Activated B cell treated with CpG ODN at 0.5 μM for 24 hours (primary cell): ENCODE data around the gene SIPA1L3. TPM values are rescaled to one million over a fixed set of nuclear protein-coding genes. Genes with fewer than 3 reads are reported as not detected.
"Not testable (repeated sequence)": the region's sequence is repeated elsewhere in the genome, so short reads cannot be mapped to it uniquely, and the experiment has no call there.

ENCODE experiments used
- ATAC-seq: fragments of 200-7000 bp; cut with Tn5 transposase; one replicate; pipeline ENCODE4 v1.10.0; 2021; ENCODE audit warnings: low read depth, mild to moderate bottlenecking, moderate library complexity
- CTCF ChIA-PET: fragments of 350-600 bp; sonication (Branson Sonifier 250); formaldehyde crosslinking; loops from one replicate; lab custom pipeline; 2021; ENCODE audit warnings: antibody characterized with exemption; lab: Charles Lee
- POLR2A ChIA-PET: fragments of 350-600 bp; sonication (Branson Sonifier 250); formaldehyde crosslinking; loops from one replicate; lab custom pipeline; 2021; ENCODE audit warnings: antibody characterized with exemption; lab: Charles Lee
- DNase-seq: peaks from one replicate; pipeline ENCODE4 v3.0.0; 2022
- H3K27ac Mint-ChIP-seq: one replicate; pipeline ENCODE4 v1.8.0; 2020; ENCODE audit warnings: mixed read lengths
- H3K27me3 Mint-ChIP-seq: one replicate; pipeline ENCODE4 v1.8.0; 2021; ENCODE audit warnings: mixed read lengths
- H3K36me3 Mint-ChIP-seq: one replicate; pipeline ENCODE4 v1.8.0; 2021; ENCODE audit warnings: low read depth, mixed read lengths
- H3K4me1 Mint-ChIP-seq: one replicate; pipeline ENCODE4 v1.8.0; 2021; ENCODE audit warnings: mixed read lengths
- H3K4me3 Mint-ChIP-seq: one replicate; pipeline ENCODE4 v1.8.0; 2020; ENCODE audit warnings: mild to moderate bottlenecking, mixed read lengths
- H3K9me3 Mint-ChIP-seq: one replicate; pipeline ENCODE4 v1.8.0; 2020; ENCODE audit warnings: mixed read lengths
- CTCF ChIP-seq: fragments of 200-600 bp; IDR thresholded peaks from one replicate; pipeline ENCODE4 v1.8.0; 2022; ENCODE audit warnings: antibody characterized with exemption, mild to moderate bottlenecking
- intact Hi-C: fragments of 100-400 bp; cut with micrococcal nuclease; formaldehyde crosslinking; loops from one replicate; pipeline ENCODE4 v1.15.1; 2024
- total RNA-seq: library from RNA; stranded (reverse); gene quantifications from 2 replicates; pipeline ENCODE4 v1.2.3, GENCODE V29; 2022

Gene SIPA1L3
- total RNA-seq, 1 donor from 2014 or later, result 145 TPM

- POLR2A ChIA-PET, result no interaction called here
- peaks cover 44% of the 10 kb centered on the region for H3K27me3 Mint-ChIP-seq
- H3K4me3 Mint-ChIP-seq, result no peak overlapping the region
- ATAC-seq (no peak), DNase-seq (no peak)
- peaks cover 22% of the 10 kb centered on the region for H3K4me1 Mint-ChIP-seq
- no peaks in the 10 kb centered on the region for H3K36me3 Mint-ChIP-seq
- TF ChIP-seq CTCF, result no peak
- H3K27ac Mint-ChIP-seq, result no peak overlapping the region
- CTCF ChIA-PET, result no interaction called here
- no peaks in the 10 kb centered on the region for H3K9me3 Mint-ChIP-seq
- intact Hi-C loops, result loop anchor here (10.0 kb wide), 2 partner anchors 393 to 713 kb away; partner anchors contain the start of genes EIF3K, MAP4K1, MRPS12 and SARS2
Observed at GRCh38 chr19:38221919-38222830, 315.2 kb downstream of the SIPA1L3 start.

GRCh38 chr19:38223119-38223523, 316.1 kb downstream of the SIPA1L3 start:
- Mint-ChIP-seq H3K4me1 (peaks cover 28% of the 10 kb centered on the region), H3K9me3 (no peaks in the 10 kb centered on the region), H3K27ac (no peak overlapping the region), H3K36me3 (no peaks in the 10 kb centered on the region), H3K27me3 (peaks cover 52% of the 10 kb centered on the region), H3K4me3 (peak overlapping the region; percentile 68)
- ATAC-seq (no peak), DNase-seq (no peak)
- ChIA-PET POLR2A (interaction anchor here (0.5 kb wide), 1 partner anchor 317 kb away, joined by 4 read pairs; the partner anchor contains the start of gene WDR87), CTCF (no interaction called here)
- intact Hi-C loops, result loop anchor here (10.0 kb wide), 2 partner anchors 392 to 712 kb away; partner anchors contain the start of genes EIF3K, MAP4K1, MRPS12 and SARS2
- no peak for TF ChIP-seq CTCF

- ATAC-seq, result no peak
- Mint-ChIP-seq H3K4me1 (peaks cover 30% of the 10 kb centered on the region), H3K27ac (no peak overlapping the region), H3K9me3 (no peaks in the 10 kb centered on the region), H3K36me3 (no peaks in the 10 kb centered on the region), H3K27me3 (peaks cover 52% of the 10 kb centered on the region), H3K4me3 (peak overlapping the region; percentile 68)
- ChIA-PET CTCF (no interaction called here), POLR2A (no interaction called here)
- intact Hi-C loops, result loop anchor here (1.0 to 10.0 kb wide), 4 partner anchors 317 to 711 kb away; partner anchors contain the start of genes EIF3K, MAP4K1, MRPS12 and SARS2
- no peak for TF ChIP-seq CTCF
- no peak for DNase-seq
Observed at GRCh38 chr19:38223617-38224013, 316.6 kb downstream of the SIPA1L3 start.

- Mint-ChIP-seq H3K4me1 (peaks cover 35% of the 10 kb centered on the region), H3K27ac (peak within 1 kb of the TSS; percentile 66)
Observed at GRCh38 chr19:38224014-38224862, 317.2 kb downstream of the SIPA1L3 start, which contains the start of gene DPF1. Gene DPF1, minus strand, starts transcription at chr19:38224222. Its CDS starts 80 bp downstream, at chr19:38224142.

GRCh38 chr19:38224863-38225218, 317.8 kb downstream of the SIPA1L3 start:
- Mint-ChIP-seq H3K4me3 (peak overlapping the region; percentile 85), H3K27me3 (peaks cover 54% of the 10 kb centered on the region), H3K4me1 (peaks cover 36% of the 10 kb centered on the region)
- ChIA-PET POLR2A (interaction anchor here (0.7 kb wide), 2 partner anchors 306 to 324 kb away, joined by 3 to 4 read pairs; no protein-coding TSS in a partner anchor), CTCF (interaction anchor here (1.2 kb wide), 1 partner anchor 10 kb away, joined by 3 read pairs; no protein-coding TSS in a partner anchor)
- H3K36me3 Mint-ChIP-seq, DNase-seq, H3K9me3 Mint-ChIP-seq, ATAC-seq, H3K27ac Mint-ChIP-seq: not testable (repeated sequence)
- intact Hi-C loops, result loop anchor here (1.0 to 10.0 kb wide), 4 partner anchors 319 to 710 kb away; partner anchors contain the start of genes EIF3K, MAP4K1, MRPS12 and SARS2

More at GRCh38 chr19:38224014-38224862, 317.2 kb downstream of the SIPA1L3 start, which contains the start of gene DPF1:
- DNase-seq (peak; percentile 64), ATAC-seq (peak; percentile 88)
- ChIA-PET POLR2A (interaction anchor here (0.7 kb wide), 1 partner anchor 305 kb away, joined by 3 read pairs; no protein-coding TSS in a partner anchor), CTCF (no interaction called here)
- Mint-ChIP-seq H3K27me3 (peaks cover 52% of the 10 kb centered on the region), H3K36me3 (no peaks in the 10 kb centered on the region), H3K9me3 (no peaks in the 10 kb centered on the region), H3K4me3 (peak within 1 kb of the TSS; percentile 85)
- intact Hi-C loops, result loop anchor here (1.0 to 10.0 kb wide), 4 partner anchors 318 to 711 kb away; partner anchors contain the start of genes EIF3K, MAP4K1, MRPS12 and SARS2
- TF ChIP-seq CTCF, result no peak
